Glutamatergic neuron (in vitro differentiated cells): Measurements from ENCODE around the gene GPR17. TPM values are rescaled to one million over a fixed set of nuclear protein-coding genes. Genes with fewer than 3 reads are reported as not detected.

Experiments
- DNase-seq: peaks from one replicate; pipeline ENCODE4 v3.0.0; 2022
- H3K27ac Mint-ChIP-seq: one replicate; pipeline ENCODE4 v1.8.0; 2020; ENCODE audit warnings: mild to moderate bottlenecking, mixed read lengths, inconsistent platforms; ENCODE audit not compliant: unreplicated experiment
- H3K27me3 Mint-ChIP-seq: one replicate; pipeline ENCODE4 v1.8.0; 2020; ENCODE audit warnings: mild to moderate bottlenecking, moderate library complexity, mixed read lengths, inconsistent platforms; ENCODE audit not compliant: unreplicated experiment
- H3K36me3 Mint-ChIP-seq: one replicate; pipeline ENCODE4 v1.8.0; 2020; ENCODE audit warnings: mild to moderate bottlenecking, mixed read lengths, inconsistent platforms; ENCODE audit not compliant: unreplicated experiment
- H3K4me1 Mint-ChIP-seq: one replicate; pipeline ENCODE4 v1.8.0; 2020; ENCODE audit warnings: mild to moderate bottlenecking, low read depth, mixed read lengths, inconsistent platforms; ENCODE audit not compliant: unreplicated experiment
- H3K4me3 Mint-ChIP-seq: one replicate; pipeline ENCODE4 v1.8.0; 2020; ENCODE audit warnings: mild to moderate bottlenecking, mixed read lengths, inconsistent platforms; ENCODE audit not compliant: unreplicated experiment
- H3K9me3 Mint-ChIP-seq: one replicate; pipeline ENCODE4 v1.8.0; 2020; ENCODE audit warnings: mild to moderate bottlenecking, moderate library complexity, mixed read lengths, inconsistent platforms; ENCODE audit not compliant: unreplicated experiment
- CTCF ChIP-seq: fragments of 200-600 bp; sonication (generic); IDR thresholded peaks from one replicate; pipeline ENCODE4 v1.5.0; 2021; ENCODE audit not compliant: partially characterized antibody, unreplicated experiment
- total RNA-seq: library from RNA; stranded (reverse); fragmentation: NEBNext Ultra II Directional; extraction: Animal tissue kit (Norgen Biotek cat#: 25700); gene quantifications from one replicate; pipeline ENCODE4 v1.2.1, GENCODE V29; 2021; ENCODE audit not compliant: unreplicated experiment

GPR17 gene
- total RNA-seq, 1 donor from 2014 or later: not detected

DNA sequence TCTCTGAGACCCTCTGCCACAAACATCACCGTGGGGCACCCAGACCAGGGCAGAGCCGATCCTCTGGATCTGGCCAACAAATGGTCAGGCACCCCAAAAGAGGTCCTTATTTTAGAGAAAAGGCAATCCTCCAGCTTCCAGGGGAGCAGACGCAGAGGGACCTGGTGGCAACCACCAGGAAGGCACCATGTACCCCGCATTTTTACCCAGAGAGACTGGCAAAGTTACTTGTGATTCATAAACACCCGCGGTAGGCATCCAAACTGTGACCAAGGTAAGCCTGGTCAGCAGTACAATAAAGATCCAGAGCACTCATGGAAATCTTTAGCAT is 18.9 kb downstream of the GPR17 start:
- H3K9me3 Mint-ChIP-seq: no peaks in the 10 kb centered on the region

DNA sequence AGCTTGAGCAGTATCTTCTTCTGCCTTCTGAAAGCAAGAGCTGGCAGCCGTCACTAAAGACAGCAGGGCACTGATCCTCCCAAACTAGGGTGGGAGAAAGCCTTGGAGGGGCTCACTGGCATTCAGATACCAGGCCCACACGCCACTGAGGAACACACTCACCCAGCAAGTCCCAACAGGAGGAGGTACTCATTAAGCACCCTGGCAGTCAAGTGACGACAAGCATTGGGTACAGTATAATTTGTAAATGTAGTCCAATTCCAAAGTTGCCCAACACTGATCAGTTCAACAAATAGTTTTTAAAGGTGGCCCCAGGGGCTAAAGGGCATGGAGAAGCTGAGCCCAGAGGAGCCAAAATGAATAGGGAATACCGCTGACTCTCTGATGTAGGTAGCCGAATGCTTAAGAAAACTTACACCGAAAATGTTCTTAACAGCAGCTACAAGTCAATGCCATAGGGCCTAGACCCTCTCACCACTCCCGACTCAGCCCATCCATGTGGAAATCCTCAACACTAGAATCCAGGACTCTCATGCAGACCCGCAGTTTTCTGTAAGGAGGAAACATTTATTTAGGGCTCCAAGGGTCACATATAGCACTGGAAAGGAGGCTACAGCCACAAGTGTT is 19.4 kb downstream of the GPR17 start:
- Mint-ChIP-seq H3K9me3 (no peaks in the 10 kb centered on the region), H3K4me1 (no peaks in the 10 kb centered on the region), H3K4me3 (no peak overlapping the region), H3K36me3 (no peaks in the 10 kb centered on the region), H3K27me3 (peaks cover 10% of the 10 kb centered on the region), H3K27ac (no peak overlapping the region)
- DNase-seq: no peak
- no peak for TF ChIP-seq CTCF

More for the DNA sequence above, 18.9 kb downstream of the GPR17 start:
- Mint-ChIP-seq H3K27me3 (peaks cover 10% of the 10 kb centered on the region), H3K4me3 (no peak overlapping the region), H3K4me1 (no peaks in the 10 kb centered on the region), H3K36me3 (no peaks in the 10 kb centered on the region), H3K27ac (no peak overlapping the region)
- DNase-seq: no peak
- no peak for TF ChIP-seq CTCF

- Mint-ChIP-seq H3K27me3 (peaks cover 13% of the 10 kb centered on the region), H3K27ac (no peak overlapping the region), H3K4me3 (no peak overlapping the region), H3K4me1 (no peaks in the 10 kb centered on the region), H3K9me3 (no peaks in the 10 kb centered on the region), H3K36me3 (no peaks in the 10 kb centered on the region)
- DNase-seq: no peak
- no peak for TF ChIP-seq CTCF
These were observed 23.1 kb downstream of the GPR17 start for GRCh38 chr2:127669056-127669455.

DNA sequence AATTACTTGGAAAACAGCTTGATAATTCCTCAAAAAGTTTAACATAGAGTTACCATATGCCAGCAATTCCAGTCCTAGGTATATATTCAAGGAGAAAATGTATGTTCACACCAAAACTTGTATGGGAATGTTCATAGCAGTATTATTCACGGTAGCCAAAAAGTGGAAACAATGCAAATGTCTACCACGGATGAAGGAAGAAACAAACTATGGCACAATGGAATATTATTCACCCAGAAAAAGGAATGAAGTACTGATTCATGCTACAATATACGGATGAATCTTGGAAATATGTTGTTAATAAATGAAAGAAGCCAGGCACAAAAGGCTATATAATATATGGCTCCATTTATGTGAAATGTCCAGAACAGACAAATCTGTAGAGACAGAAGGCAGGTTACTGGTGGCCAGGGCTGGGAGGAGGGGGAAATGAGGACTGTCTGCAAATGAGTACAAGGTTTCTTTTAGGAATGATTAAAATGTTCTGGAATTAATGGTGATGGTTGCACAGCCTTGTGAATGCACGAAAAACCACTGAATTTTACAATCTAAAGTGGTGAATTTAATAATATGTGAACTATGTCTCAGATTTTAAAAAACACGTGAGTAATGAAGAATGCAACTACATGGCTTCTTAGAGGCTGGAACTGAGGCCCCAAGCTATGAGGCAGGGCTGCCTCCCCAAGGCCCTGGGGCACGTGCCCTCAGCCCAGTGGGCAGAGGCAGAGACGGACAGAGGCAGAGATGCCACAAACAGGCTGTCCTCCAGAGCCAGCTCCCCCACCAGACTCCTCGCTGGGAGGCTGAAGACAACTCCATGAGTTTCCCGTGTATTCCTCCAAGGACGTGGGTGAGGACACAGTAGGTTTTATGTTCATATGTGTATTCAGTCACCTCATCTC is 24.4 kb downstream of the GPR17 start:
- peaks cover 2% of the 10 kb centered on the region for H3K4me1 Mint-ChIP-seq
- H3K4me3 Mint-ChIP-seq: no peak overlapping the region
- no peak for DNase-seq
- H3K36me3 Mint-ChIP-seq: no peaks in the 10 kb centered on the region
- H3K27ac Mint-ChIP-seq: no peak overlapping the region
- peaks cover 9% of the 10 kb centered on the region for H3K27me3 Mint-ChIP-seq
- TF ChIP-seq CTCF: no peak
- no peaks in the 10 kb centered on the region for H3K9me3 Mint-ChIP-seq

DNA sequence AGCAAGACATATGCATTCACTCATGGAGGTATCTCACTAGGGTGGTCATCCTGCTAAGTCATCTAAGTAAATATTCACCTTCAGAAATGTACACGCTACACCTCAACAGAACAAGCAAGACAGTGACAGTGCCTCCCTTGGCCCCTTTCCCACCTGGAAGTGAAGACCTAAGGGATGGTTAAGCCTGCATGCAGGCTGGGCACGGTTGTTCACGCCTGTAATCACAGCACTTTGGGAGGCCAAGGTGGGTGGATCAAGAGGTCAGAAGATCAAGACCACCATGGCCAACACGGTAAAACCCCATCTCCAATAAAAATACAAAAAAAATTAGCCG is 25.0 kb downstream of the GPR17 start:
- Mint-ChIP-seq H3K27ac (no peak overlapping the region), H3K9me3 (no peaks in the 10 kb centered on the region), H3K36me3 (no peaks in the 10 kb centered on the region), H3K27me3 (peaks cover 12% of the 10 kb centered on the region), H3K4me3 (no peak overlapping the region), H3K4me1 (peaks cover 4% of the 10 kb centered on the region)
- TF ChIP-seq CTCF: no peak
- no peak for DNase-seq
